ENCODE measurements around the gene LYL1.

DNA sequence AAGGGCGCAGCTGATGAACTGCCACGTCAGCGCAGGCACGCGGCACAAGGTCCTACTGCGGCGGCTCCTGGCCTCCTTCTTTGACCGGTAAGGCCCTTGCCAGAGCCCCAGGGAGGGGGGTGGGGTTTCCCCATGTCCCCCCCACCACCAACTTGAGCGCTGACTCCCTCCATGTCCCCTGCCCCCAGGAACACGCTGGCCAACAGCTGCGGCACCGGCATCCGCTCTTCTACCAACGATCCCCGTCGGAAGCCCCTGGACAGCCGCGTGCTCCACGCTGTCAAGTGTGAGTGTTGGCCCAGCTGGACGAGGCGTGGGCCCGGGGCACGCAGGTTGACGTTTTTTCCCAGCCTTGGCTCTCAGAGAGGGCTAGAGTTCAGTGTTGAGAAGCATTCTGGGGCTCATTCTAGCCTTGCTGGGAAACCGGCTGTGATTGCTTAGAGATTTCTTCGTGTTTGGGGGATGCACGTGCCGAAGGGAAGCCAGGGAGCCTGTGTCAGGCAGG lies 34.7 kb upstream of the LYL1 start:
- TF ChIP-seq, protein P1, sequence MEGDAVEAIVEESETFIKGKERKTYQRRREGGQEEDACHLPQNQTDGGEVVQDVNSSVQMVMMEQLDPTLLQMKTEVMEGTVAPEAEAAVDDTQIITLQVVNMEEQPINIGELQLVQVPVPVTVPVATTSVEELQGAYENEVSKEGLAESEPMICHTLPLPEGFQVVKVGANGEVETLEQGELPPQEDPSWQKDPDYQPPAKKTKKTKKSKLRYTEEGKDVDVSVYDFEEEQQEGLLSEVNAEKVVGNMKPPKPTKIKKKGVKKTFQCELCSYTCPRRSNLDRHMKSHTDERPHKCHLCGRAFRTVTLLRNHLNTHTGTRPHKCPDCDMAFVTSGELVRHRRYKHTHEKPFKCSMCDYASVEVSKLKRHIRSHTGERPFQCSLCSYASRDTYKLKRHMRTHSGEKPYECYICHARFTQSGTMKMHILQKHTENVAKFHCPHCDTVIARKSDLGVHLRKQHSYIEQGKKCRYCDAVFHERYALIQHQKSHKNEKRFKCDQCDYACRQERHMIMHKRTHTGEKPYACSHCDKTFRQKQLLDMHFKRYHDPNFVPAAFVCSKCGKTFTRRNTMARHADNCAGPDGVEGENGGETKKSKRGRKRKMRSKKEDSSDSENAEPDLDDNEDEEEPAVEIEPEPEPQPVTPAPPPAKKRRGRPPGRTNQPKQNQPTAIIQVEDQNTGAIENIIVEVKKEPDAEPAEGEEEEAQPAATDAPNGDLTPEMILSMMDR (IDR thresholded peaks at IDR 0.05; ENCODE audit: poor library complexity, severe bottlenecking), result no peak
- TF ChIP-seq POLR2AphosphoS5 (IDR thresholded peaks at IDR 0.05) (no peak), EZH2 (IDR thresholded peaks at IDR 0.05; ENCODE audit: borderline replicate concordance, insufficient read depth, low read length, poor library complexity, severe bottlenecking) (no peak), EP300 (conservative IDR thresholded peaks at IDR 0.05; ENCODE audit: poor library complexity, severe bottlenecking) (no peak)
